8988T (cell line): ENCODE data around the gene MRPS10.

Experiments used
- DNase-seq: peaks from one replicate; pipeline ENCODE4 v3.0.0; 2011

The MRPS10 gene

GRCh38 chr6:42217519-42218367 is at the start of gene MRPS10:
Gene MRPS10, minus strand, starts transcription at chr6:42217861. Its CDS starts 12 bp downstream, at chr6:42217849.
- peak; percentile 59 for DNase-seq

DNA sequence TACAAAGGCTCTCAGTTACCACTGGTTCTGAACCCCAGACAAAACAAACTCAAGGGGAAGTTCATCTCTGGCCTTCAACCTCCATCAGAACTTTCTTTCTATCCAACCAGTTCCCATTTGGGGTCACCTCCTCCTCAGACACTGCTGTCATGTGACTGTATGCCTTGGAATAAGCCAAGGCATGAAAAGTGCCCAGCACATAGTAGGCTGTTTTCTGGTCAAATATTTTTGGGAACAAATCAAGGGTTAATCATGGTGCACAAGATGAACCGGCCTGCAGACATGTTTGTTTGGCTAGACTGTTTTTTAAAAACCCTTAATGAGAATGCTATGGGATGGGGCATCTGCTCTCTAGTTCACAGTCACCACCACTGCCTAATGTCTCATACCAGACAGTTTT is 48.9 kb upstream of the MRPS10 start:
- DNase-seq: no peak

DNA sequence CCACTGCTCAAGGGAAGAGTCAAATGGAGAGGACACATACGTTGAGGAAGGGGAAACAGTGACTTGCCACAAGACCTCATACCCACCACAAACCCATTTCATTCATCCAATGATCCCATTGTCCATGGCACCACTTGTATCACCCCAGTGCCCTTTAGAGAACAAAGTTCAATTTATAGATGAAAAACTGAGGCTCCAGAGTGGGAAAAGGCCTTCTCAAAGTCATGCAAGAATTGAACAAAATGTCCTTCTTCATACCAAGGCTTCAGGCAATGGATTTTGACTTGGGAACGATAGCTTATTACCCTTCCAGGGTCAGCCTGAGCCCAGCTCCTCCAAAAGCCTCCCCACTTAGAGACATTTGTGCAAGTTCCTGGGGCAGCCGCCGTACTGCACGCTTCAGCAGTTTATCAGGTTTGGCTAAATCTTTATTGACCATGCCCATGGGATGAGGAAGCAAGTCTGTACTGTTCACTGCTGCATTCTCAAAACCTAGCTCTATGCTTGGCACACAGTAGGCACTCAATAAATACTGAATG is 47.3 kb upstream of the MRPS10 start:
- DNase-seq: no peak

DNA sequence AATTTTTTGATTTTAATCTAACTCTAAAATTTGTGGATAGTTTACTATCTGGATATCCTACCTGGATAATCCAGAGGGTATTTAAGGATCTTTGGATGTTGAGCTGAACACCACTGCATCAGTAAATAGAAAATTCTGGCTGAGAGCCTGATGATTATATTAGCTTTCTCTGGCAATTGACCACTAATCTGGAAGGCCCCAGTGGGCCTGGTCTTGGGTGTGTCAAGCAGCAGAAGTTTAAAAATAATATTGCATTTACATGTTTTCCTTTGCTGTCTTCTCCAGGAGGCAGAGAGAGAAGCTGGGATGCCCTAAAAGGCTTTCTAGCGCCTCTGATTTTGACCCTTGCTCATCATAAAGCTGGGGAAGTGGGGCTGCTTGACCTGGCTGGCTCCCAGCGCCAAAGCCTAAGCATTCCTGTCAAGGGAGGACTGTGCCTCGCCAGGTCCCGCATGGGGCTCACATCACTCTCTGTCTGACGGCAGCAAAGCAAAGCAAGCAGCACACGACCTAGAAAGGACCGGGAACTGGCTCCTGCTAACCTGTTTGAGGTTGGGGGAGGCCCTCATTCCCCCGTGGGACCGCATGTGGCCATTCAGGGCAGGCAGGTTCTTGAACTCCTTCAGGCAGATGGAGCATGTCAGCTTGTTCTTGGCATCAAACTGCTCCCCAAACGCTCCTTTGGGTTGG is 46.6 kb upstream of the MRPS10 start:
- DNase-seq: no peak

GRCh38 chr6:42263165-42263728 is 45.6 kb upstream of the MRPS10 start:
- no peak for DNase-seq

DNA sequence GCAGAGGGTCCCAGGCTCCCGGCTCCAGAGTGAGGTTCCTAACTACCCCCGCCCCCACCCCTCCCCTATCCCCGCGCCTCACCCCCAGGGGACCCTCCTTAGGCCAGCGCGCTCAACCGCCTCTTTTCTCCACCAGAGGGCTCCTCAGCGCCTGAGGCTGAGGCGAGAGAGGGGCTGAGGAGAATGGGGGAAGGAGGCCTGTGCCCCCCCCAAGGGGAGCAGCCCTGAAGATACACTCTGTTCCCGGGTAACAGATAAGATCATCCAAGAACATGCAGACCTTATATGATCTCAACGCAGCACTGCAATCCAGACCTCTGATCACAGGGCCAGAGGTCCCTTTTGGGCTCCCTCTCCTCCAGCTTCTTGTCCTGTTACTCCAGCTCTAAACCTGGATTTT is 43.3 kb upstream of the MRPS10 start:
- peak; percentile 81 for DNase-seq

GRCh38 chr6:42260396-42260888 is 42.8 kb upstream of the MRPS10 start:
- peak; percentile 81 for DNase-seq

- no peak for DNase-seq
These were observed 42.3 kb upstream of the MRPS10 start for GRCh38 chr6:42259841-42260395.

DNA sequence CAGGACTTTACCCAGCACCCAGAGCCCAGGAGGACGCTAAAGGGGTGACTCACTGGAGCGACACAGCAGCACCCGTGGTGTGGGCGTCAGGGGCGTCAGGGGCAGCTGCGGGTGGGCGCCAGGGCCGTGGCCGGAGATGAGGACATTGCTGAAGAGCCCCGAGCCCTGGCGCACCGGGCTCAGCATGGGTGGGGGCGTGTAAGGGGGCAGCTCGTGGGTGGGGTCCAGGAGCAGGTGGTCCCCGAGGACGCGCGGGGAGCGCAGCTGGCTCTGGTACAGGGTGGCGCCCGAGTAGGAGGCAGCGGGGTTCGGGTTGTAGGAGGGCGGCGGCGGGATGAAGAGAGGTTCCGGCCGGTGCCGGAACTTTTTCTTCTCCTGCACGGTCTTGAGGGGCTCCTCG is 41.6 kb upstream of the MRPS10 start:
- no peak for DNase-seq

GRCh38 chr6:42257614-42258013 is 40.0 kb upstream of the MRPS10 start:
- DNase-seq: no peak

- no peak for DNase-seq
These were observed 39.4 kb upstream of the MRPS10 start for GRCh38 chr6:42257063-42257462.

- DNase-seq: no peak
These were observed 37.4 kb upstream of the MRPS10 start for GRCh38 chr6:42255050-42255449.

- no peak for DNase-seq
These were observed 36.8 kb upstream of the MRPS10 start for GRCh38 chr6:42254505-42254904.

GRCh38 chr6:42251911-42252637 is 34.4 kb upstream of the MRPS10 start:
- DNase-seq: no peak

DNA sequence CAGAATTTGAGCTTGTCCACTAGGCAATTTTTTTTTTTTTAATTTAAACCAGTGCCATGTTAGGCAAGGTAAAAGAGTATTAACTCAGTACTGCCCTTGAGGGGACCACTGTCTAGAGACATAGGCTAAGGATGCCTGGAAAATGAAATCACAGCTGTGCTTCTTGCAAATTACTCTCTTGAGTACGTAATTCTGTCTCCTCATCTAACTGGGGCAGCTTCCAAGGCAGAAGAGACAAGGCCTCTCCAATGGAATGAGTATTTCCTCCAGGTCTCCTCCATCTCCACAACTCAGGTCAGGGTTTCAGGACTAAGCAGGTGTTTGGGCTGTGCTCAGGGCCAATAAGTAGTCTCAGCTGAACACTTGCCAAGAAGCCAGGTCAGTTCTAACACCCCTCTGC is 33.8 kb upstream of the MRPS10 start:
- DNase-seq: no peak

GRCh38 chr6:42250274-42250931 is 32.7 kb upstream of the MRPS10 start:
- no peak for DNase-seq

DNA sequence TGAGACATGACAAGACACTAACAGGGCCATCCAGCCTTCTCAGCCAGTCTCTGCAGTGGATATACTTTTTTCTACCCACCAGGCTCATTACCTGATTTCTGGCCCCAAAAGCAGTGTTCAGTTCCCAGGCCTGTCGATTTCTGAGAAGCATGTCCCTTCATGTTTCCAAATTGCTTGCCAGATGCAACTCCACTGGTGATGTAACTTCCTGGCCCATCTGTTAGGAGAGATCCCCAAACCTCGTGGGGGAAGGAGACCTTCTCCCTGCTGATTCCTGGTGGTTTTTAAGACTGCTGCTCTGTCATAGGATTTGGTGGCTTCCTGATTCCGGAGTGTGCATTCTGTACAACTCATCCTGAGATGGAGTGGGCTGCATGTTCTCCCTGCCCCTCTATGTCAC is 31.6 kb upstream of the MRPS10 start:
- no peak for DNase-seq

GRCh38 chr6:42243046-42243445 is 25.4 kb upstream of the MRPS10 start:
- no peak for DNase-seq

DNA sequence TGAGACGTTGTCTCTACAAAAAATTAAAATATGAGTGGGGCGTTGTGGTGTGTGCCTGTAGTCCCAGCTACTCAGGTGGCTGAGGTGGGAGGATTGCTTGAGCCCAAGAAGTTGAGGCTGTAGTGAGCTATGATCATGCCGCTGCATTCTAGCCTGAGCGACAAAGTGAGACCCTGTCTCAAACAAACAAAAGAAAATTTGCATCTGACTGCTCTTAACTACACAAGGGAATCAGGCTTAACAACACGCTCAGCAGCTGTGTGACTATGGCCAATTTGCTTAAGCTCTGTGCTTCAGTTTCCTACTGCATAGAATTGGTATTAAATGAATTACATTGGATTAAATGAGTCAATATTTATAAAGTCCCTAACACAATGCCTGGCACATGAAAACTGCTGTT is 24.3 kb upstream of the MRPS10 start:
- DNase-seq: no peak

- no peak for DNase-seq
These were observed 22.2 kb upstream of the MRPS10 start for GRCh38 chr6:42239736-42240375.

DNA sequence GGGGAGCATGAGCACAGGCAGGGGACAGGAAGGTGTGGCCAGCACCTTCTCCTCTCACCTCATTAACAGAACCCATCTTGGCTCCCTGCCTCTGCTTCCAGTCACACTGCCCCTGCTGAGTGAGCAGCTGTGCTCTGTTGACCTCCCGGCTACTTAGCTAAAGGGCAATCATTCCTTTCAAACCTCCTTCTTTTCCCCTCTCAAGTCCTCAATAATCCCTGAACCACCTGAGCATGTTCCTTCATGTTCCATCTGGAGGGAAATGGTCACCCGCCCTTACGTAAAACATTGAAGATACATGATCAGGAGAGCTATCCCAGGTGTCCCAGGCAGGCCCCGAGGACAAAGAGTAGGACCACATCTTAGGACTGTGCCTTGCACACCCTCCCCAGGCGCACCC is 21.7 kb upstream of the MRPS10 start:
- no peak for DNase-seq
